Activated CD4-positive, alpha-beta T cell treated with anti-CD3 and anti-CD28 coated beads, Interleukin-2, amount 10 ng/mL, durations not matched to agents 24 days and 14 days (primary cell): ENCODE data around the gene RAB31. TPM values are rescaled to one million over a fixed set of nuclear protein-coding genes. Genes with fewer than 3 reads are reported as not detected.
A peak's percentile ranks its signal among the peaks of the same experiment; 100 is the strongest.
"Not testable (repeated sequence)": the region's sequence is repeated elsewhere in the genome, so short reads cannot be mapped to it uniquely, and the experiment has no call there.

ENCODE experiments used
- DNase-seq: peaks from one replicate; pipeline ENCODE4 v3.0.0; 2022
- H3K27ac Mint-ChIP-seq: one replicate; pipeline ENCODE4 v1.8.0; 2022; ENCODE audit warnings: mild to moderate bottlenecking, mixed read lengths
- H3K27me3 Mint-ChIP-seq: one replicate; pipeline ENCODE4 v1.8.0; 2022; ENCODE audit warnings: mixed read lengths
- H3K36me3 Mint-ChIP-seq: one replicate; pipeline ENCODE4 v1.8.0; 2022; ENCODE audit warnings: low read depth, mild to moderate bottlenecking, mixed read lengths
- H3K4me1 Mint-ChIP-seq: one replicate; pipeline ENCODE4 v1.8.0; 2021; ENCODE audit warnings: mixed read lengths
- H3K4me3 Mint-ChIP-seq: one replicate; pipeline ENCODE4 v1.8.0; 2022; ENCODE audit warnings: mild to moderate bottlenecking, moderate library complexity, mixed read lengths
- H3K9me3 Mint-ChIP-seq: one replicate; pipeline ENCODE4 v1.8.0; 2021; ENCODE audit warnings: mixed read lengths
- intact Hi-C: fragments of 100-400 bp; cut with micrococcal nuclease; formaldehyde crosslinking; loops from one replicate; pipeline ENCODE4 v1.15.1; 2023
- total RNA-seq: library from RNA; stranded (reverse); gene quantifications from 2 replicates; pipeline ENCODE4 v1.2.3, GENCODE V29; 2022

The RAB31 gene
- total RNA-seq, 1 donor from 2014 or later = not detected

DNA sequence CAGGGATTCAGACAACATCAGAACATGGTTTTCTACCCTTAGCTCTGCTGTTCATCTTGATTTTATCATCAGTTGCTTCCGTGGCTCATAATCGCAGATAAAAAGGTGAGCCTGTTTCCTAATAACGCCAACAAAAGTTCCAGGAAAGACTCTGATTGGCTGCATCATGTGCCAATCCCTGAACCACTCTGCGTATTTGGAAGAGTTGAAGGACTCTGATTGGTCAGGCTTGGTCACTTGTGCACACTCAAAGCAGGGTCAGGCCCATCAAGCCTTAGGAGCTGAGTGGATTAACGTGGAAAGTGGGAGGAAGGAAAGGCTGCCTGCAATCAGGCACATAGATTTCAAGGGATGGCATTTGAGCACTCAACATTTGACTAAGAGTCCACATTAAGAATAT lies 189.0 kb downstream of the RAB31 start:
- intact Hi-C loops = no loop called here
- DNase-seq = no peak
- Mint-ChIP-seq H3K27me3 (no peaks in the 10 kb centered on the region), H3K4me1 (peaks cover 18% of the 10 kb centered on the region), H3K9me3 (no peaks in the 10 kb centered on the region), H3K36me3 (no peaks in the 10 kb centered on the region), H3K4me3 (no peak overlapping the region), H3K27ac (no peak overlapping the region)

DNA sequence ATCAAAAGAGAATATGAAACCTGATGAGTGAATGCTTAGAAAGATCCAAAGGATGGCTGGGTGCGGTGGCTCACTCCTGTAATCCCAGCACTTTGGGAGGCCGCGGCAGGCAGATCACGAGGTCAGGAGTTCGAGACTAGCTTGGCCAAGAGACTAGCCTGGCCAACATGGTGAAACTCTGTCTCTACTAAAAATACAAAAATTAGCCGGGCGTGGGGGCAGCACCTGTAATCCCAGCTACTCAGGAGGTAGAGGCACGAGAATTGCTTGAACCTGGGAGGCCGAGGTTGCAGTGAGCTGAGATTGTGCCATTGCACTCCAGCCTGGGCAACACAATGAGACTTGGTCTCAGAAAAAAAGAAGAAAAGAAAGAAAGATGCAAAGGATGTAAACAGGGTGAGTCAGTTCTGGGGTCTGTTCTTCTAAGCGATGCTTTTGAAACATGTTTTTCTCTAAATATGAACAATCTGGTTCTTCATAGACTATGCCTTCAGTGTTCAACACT lies 189.7 kb downstream of the RAB31 start:
- H3K27me3 Mint-ChIP-seq, H3K9me3 Mint-ChIP-seq, H3K4me3 Mint-ChIP-seq, H3K36me3 Mint-ChIP-seq, H3K27ac Mint-ChIP-seq, DNase-seq, intact Hi-C loops: not testable (repeated sequence)
- H3K4me1 Mint-ChIP-seq = peaks cover 18% of the 10 kb centered on the region

GRCh38 chr18:9898792-9899549 lies 190.9 kb downstream of the RAB31 start:
- intact Hi-C loops = no loop called here
- Mint-ChIP-seq H3K27ac (peak overlapping the region; percentile 3), H3K9me3 (no peaks in the 10 kb centered on the region), H3K36me3 (no peaks in the 10 kb centered on the region), H3K4me1 (peaks cover 18% of the 10 kb centered on the region), H3K4me3 (no peak overlapping the region), H3K27me3 (no peaks in the 10 kb centered on the region)
- DNase-seq = no peak

- H3K36me3 Mint-ChIP-seq, H3K4me3 Mint-ChIP-seq, H3K9me3 Mint-ChIP-seq, intact Hi-C loops, DNase-seq, H3K27ac Mint-ChIP-seq, H3K27me3 Mint-ChIP-seq: not testable (repeated sequence)
- H3K4me1 Mint-ChIP-seq = peaks cover 14% of the 10 kb centered on the region
These were observed 191.4 kb downstream of the RAB31 start for GRCh38 chr18:9899550-9899930.

DNA sequence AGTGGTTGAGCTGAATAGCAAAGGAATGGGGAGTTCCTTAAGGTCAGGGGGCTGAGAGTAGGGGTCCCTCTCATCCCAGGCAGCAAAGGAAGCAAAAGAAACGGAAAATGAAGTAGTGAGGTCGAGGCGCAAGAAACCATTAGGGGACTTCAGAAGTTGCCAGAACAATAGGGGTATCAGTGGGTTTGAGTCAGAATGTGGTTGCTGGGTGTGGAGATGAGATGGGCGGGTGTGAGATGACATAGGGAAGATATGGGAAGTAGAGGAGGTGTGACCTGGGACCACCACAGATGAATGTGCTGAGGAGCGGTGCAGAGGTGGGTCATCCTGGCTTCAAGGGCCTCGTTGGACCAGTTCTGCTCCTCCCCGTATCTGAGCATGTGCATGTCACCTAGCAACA lies 192.6 kb downstream of the RAB31 start:
- DNase-seq = no peak
- H3K36me3 Mint-ChIP-seq = no peaks in the 10 kb centered on the region
- H3K9me3 Mint-ChIP-seq = no peaks in the 10 kb centered on the region
- H3K27me3 Mint-ChIP-seq = peaks cover under 1% of the 10 kb centered on the region
- H3K27ac Mint-ChIP-seq = no peak overlapping the region
- no peak overlapping the region for H3K4me3 Mint-ChIP-seq
- H3K4me1 Mint-ChIP-seq = peaks cover 11% of the 10 kb centered on the region
- intact Hi-C loops = no loop called here

DNA sequence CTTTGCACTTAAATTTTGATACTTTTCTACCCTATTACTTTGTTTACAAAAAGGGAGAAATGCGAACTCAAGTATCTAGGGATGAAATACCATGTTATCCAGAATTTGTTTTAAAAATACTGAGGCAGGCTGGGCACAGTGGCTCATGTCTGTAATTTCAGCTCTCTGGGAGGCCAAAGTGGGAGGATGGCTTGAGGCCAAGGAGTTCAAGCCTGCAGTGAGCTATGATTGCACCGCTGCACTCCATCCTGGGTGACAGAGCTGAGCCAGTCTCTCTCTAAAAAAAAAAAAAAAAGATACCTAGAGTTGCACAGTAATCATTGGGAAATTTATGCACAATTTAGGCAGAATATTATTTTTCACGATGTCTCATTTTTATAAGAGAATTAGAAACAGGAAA lies 193.3 kb downstream of the RAB31 start:
- no peak overlapping the region for H3K4me3 Mint-ChIP-seq
- peaks cover 11% of the 10 kb centered on the region for H3K4me1 Mint-ChIP-seq
- no peaks in the 10 kb centered on the region for H3K36me3 Mint-ChIP-seq
- intact Hi-C loops = no loop called here
- peaks cover 5% of the 10 kb centered on the region for H3K27me3 Mint-ChIP-seq
- DNase-seq = no peak
- H3K27ac Mint-ChIP-seq = no peak overlapping the region
- H3K9me3 Mint-ChIP-seq = no peaks in the 10 kb centered on the region

DNA sequence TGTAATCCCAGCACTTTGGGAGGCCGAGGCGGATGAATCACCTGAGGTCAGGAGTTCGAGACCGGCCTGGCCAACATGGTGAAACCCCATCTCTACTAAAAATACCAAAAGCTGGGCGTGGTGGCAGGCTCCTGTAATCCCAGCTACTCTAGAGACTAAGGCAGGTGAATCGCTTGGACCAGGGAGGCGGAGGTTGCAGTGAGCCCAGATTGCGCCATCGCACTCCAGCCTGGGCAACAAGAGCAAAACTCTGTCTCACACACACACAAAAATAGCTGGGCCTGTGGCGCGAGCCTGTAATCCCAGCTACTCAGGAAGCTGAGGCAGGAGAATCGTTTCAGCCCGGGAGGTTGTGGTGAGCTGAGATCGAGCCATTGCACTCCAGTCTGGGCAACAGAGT lies 194.2 kb downstream of the RAB31 start:
- H3K27me3 Mint-ChIP-seq, H3K4me3 Mint-ChIP-seq, H3K9me3 Mint-ChIP-seq, H3K27ac Mint-ChIP-seq, H3K36me3 Mint-ChIP-seq, DNase-seq, intact Hi-C loops: not testable (repeated sequence)
- H3K4me1 Mint-ChIP-seq = peaks cover 11% of the 10 kb centered on the region

GRCh38 chr18:9902832-9903231 lies 194.7 kb downstream of the RAB31 start:
- Mint-ChIP-seq H3K4me1 (peaks cover 11% of the 10 kb centered on the region), H3K27me3 (peaks cover 12% of the 10 kb centered on the region), H3K27ac (no peak overlapping the region), H3K36me3 (no peaks in the 10 kb centered on the region), H3K4me3 (no peak overlapping the region), H3K9me3 (no peaks in the 10 kb centered on the region)
- DNase-seq = no peak
- intact Hi-C loops = no loop called here

DNA sequence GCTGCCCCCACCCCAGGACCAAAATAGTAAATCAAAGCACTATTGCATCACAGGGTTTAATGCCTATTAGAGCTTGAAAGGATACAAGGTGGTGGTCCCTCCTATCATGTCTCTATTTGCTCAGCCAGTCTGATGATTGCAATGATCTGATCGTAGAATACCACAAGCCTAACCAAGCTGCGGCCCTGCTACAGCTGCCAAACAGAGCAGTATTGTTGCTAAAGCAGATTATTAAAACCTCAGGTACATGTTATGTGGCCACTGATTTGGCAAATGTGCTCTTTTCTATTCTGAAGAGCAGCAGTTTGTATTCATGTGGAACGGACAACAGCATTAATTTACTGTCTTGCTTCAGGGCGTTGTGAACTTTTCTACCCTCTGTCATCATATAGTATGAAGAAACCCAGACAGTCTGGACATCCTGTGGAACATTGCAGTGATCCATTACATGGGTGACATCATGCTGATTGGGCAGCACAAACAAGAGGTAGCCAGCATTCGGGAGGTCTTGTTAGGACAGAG lies 197.4 kb downstream of the RAB31 start:
- peaks cover 31% of the 10 kb centered on the region for H3K27me3 Mint-ChIP-seq
- H3K4me1 Mint-ChIP-seq = no peaks in the 10 kb centered on the region
- H3K27ac Mint-ChIP-seq = no peak overlapping the region
- intact Hi-C loops = no loop called here
- no peaks in the 10 kb centered on the region for H3K9me3 Mint-ChIP-seq
- H3K36me3 Mint-ChIP-seq = no peaks in the 10 kb centered on the region
- no peak for DNase-seq
- no peak overlapping the region for H3K4me3 Mint-ChIP-seq

DNA sequence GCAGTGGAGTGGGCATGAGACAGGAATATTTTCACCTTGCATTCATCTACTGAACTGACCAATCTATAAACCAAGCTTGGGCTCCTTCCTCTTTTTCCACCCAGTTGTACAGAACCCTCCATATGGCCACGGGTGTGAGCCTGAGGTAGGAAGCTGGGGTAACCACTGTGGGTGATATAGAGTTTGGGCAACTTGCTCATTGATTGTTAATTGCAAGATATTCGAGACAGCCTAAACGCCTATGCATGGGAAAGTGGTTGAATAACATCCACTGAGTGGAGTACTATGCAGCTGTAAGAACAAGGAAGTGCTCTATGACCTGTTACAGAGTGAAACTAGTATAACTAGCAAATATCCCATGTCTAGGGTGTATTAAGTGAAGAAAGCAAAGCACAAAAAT lies 198.4 kb downstream of the RAB31 start:
- H3K4me3 Mint-ChIP-seq = no peak overlapping the region
- H3K27me3 Mint-ChIP-seq = peaks cover 31% of the 10 kb centered on the region
- no peak overlapping the region for H3K27ac Mint-ChIP-seq
- no peaks in the 10 kb centered on the region for H3K9me3 Mint-ChIP-seq
- no peak for DNase-seq
- no peaks in the 10 kb centered on the region for H3K36me3 Mint-ChIP-seq
- intact Hi-C loops = no loop called here
- no peaks in the 10 kb centered on the region for H3K4me1 Mint-ChIP-seq

GRCh38 chr18:9907867-9908266 lies 199.8 kb downstream of the RAB31 start:
- H3K9me3 Mint-ChIP-seq = no peaks in the 10 kb centered on the region
- peaks cover 31% of the 10 kb centered on the region for H3K27me3 Mint-ChIP-seq
- intact Hi-C loops = no loop called here
- DNase-seq = no peak
- H3K4me3 Mint-ChIP-seq = no peak overlapping the region
- H3K4me1 Mint-ChIP-seq = peaks cover 2% of the 10 kb centered on the region
- H3K36me3 Mint-ChIP-seq = no peaks in the 10 kb centered on the region
- H3K27ac Mint-ChIP-seq = no peak overlapping the region

DNA sequence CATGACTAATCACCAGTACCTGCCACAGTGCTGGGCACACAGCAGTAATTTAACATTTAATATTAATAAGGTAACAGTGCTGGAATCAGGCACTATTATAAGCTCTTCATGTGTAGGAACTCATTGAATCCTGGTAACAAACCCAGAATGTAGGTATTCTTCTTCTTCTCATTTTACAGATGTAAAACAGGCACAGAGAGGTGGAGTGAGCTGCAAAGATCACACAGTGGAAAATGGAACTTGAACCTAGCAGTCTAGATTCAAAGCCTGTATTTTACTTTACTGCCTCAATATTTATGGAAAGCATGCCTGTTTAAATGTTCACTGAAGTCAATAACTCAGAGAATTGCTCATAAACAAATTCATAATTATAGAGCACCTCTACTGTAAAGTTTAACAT lies 202.0 kb downstream of the RAB31 start:
- no peak overlapping the region for H3K27ac Mint-ChIP-seq
- H3K4me1 Mint-ChIP-seq = peaks cover 9% of the 10 kb centered on the region
- DNase-seq = no peak
- intact Hi-C loops = loop anchor here (5.0 to 10.0 kb wide), 6 partner anchors 298 to 1942 kb away; partner anchors contain the start of genes CHMP1B, MTCL1, NDUFV2 and PPP4R1
- peaks cover 31% of the 10 kb centered on the region for H3K27me3 Mint-ChIP-seq
- H3K36me3 Mint-ChIP-seq = no peaks in the 10 kb centered on the region
- no peaks in the 10 kb centered on the region for H3K9me3 Mint-ChIP-seq
- no peak overlapping the region for H3K4me3 Mint-ChIP-seq

- Mint-ChIP-seq H3K36me3 (no peaks in the 10 kb centered on the region), H3K4me3 (no peak overlapping the region), H3K27ac (no peak overlapping the region), H3K9me3 (no peaks in the 10 kb centered on the region), H3K27me3 (peaks cover 31% of the 10 kb centered on the region), H3K4me1 (peaks cover 14% of the 10 kb centered on the region)
- DNase-seq = no peak
- intact Hi-C loops = loop anchor here (5.0 to 10.0 kb wide), 6 partner anchors 298 to 1942 kb away; partner anchors contain the start of genes CHMP1B, MTCL1, NDUFV2 and PPP4R1
These were observed 202.6 kb downstream of the RAB31 start for GRCh38 chr18:9910661-9911060.

- H3K36me3 Mint-ChIP-seq = no peaks in the 10 kb centered on the region
- peaks cover 26% of the 10 kb centered on the region for H3K27me3 Mint-ChIP-seq
- no peak overlapping the region for H3K4me3 Mint-ChIP-seq
- DNase-seq = no peak
- intact Hi-C loops = loop anchor here (5.0 to 10.0 kb wide), 6 partner anchors 299 to 1941 kb away; partner anchors contain the start of genes CHMP1B, MTCL1, NDUFV2 and PPP4R1
- H3K27ac Mint-ChIP-seq = no peak overlapping the region
- no peaks in the 10 kb centered on the region for H3K9me3 Mint-ChIP-seq
- peaks cover 20% of the 10 kb centered on the region for H3K4me1 Mint-ChIP-seq
These were observed 203.1 kb downstream of the RAB31 start for GRCh38 chr18:9911226-9911625.
